ENCODE data around the gene FANCL.
"Not testable (repeated sequence)": the region's sequence is repeated elsewhere in the genome, so short reads cannot be mapped to it uniquely, and the experiment has no call there.

The FANCL gene

DNA sequence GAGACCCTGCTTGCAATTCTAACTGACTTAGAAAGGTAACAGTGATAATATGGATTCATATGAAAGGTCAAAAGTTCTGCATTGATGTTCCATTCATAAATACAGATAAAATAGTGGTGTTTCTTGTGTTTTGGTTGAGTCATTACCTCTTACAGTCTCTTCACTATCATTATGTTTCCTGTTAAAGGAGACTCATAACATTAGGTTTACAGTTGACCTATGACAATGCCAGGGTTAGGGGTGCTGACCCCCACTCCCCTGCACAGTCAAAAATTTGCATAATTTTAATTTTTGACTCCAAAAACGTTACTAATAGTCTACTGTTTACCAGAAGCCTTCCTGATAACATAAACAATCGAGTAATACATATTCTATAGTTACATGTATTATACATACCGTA, 119.1 kb downstream of the FANCL start:
- WGBS, 2 experiments (ENCODE audit: insufficient coverage in 2 of 2), result 80% methylated on average over 1 of the region's 3 CpGs; no CpG with 5 or more reads in 1 of the 2 experiments
- Histone ChIP-seq H3K27ac (ENCODE audit: low read depth, low read length, severe bottlenecking) (no peak overlapping the region), H3K4me1 (ENCODE audit: control insufficient read depth, insufficient read depth, low read length, poor library complexity, severe bottlenecking) (no peaks in the 10 kb centered on the region), H3K36me3 (ENCODE audit: control insufficient read depth, insufficient read depth, low read length) (peaks cover 11% of the 10 kb centered on the region), H3K4me3 (ENCODE audit: extremely low read depth, insufficient read depth, low read length, poor library complexity, severe bottlenecking) (no peak overlapping the region), H3K9me3 (ENCODE audit: control insufficient read depth, low read length) (peaks cover 3% of the 10 kb centered on the region)

DNA sequence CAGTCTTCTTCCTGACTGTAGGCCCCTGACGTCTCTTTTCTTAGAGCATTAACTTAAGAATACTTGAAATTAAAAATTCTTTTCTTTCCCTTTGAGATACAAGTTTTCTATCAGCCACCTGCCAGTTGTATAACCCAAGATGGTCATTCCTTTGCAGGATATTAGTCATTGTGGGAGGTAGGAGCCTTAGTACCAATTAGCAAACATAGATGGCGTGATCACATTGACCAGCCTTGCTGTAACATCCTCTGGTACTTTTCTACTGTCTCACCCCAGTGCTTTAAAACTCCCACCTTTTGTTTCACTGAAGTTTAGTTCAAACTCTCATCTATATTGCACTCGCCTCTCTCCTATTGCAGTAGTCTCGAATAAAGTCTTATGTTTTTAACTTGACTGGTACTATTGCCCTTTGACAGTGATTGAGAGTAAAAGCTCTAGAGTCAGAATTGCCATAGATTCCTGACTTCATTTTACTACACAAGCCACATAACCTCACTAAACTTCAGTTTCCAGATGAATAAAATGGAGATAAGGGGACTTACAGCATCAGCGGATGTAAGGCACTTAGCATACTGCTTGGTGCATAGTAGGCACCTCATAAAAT, 120.4 kb downstream of the FANCL start:
- Histone ChIP-seq H3K9me3 (ENCODE audit: control insufficient read depth, low read length) (peaks cover 3% of the 10 kb centered on the region), H3K4me3 (ENCODE audit: extremely low read depth, insufficient read depth, low read length, poor library complexity, severe bottlenecking) (no peak overlapping the region), H3K36me3 (ENCODE audit: control insufficient read depth, insufficient read depth, low read length) (peaks cover 11% of the 10 kb centered on the region), H3K4me1 (ENCODE audit: control insufficient read depth, insufficient read depth, low read length, poor library complexity, severe bottlenecking) (no peaks in the 10 kb centered on the region), H3K27ac (ENCODE audit: low read depth, low read length, severe bottlenecking) (no peak overlapping the region)
- 78 to 100% methylated on average over 1 of the region's 5 CpGs for WGBS, 2 experiments (ENCODE audit: insufficient coverage in 2 of 2)

DNA sequence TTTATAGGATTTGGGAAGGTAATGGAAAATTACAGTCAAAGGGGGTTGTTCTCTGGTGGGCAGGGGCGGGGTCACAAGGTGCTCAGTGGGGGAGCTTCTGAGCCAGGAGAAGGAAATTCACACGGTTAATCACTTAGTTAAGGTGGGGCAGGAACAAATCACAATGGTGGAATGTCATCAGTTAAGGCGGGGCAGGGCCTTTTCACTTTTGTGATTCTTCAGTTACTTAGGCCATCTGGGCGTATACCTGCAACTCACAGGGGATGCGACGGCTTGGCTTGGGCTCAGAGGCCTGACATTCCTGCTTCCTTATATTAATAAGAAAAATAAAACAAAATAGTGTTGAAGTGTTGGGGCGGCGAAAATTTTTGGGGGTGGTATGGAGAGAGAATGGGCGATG, 127.6 kb downstream of the FANCL start:
- 80 to 85% methylated on average over 3 to 4 of the region's 9 CpGs for WGBS, 2 experiments (ENCODE audit: insufficient coverage in 2 of 2)
- not testable (repeated sequence) for H3K9me3 ChIP-seq (ENCODE audit: control insufficient read depth, low read length); H3K27ac ChIP-seq (ENCODE audit: low read depth, low read length, severe bottlenecking); H3K4me3 ChIP-seq (ENCODE audit: extremely low read depth, insufficient read depth, low read length, poor library complexity, severe bottlenecking); H3K4me1 ChIP-seq (ENCODE audit: control insufficient read depth, insufficient read depth, low read length, poor library complexity, severe bottlenecking); H3K36me3 ChIP-seq (ENCODE audit: control insufficient read depth, insufficient read depth, low read length)

DNA sequence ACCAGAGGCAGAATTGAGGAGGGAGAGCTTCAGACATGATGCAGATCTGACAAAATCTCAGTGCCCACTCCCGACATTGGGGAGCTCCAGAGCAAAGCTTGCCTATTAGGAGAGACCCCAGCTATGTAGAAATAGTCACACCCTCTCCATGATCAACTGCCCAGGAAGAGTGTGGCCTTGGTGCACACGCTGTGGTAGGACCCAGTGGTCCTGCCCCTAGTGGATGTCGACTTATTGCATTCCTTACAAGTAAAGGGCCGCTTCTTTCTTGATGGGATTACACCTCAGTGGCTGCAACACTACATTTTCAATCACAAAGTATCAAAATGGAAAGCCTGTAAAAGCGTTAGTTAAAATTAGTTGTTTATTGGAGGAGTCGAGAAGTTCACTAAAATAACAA, 130.4 kb downstream of the FANCL start:
- H3K4me3 ChIP-seq (ENCODE audit: extremely low read depth, insufficient read depth, low read length, poor library complexity, severe bottlenecking), result no peak overlapping the region
- H3K4me1 ChIP-seq (ENCODE audit: control insufficient read depth, insufficient read depth, low read length, poor library complexity, severe bottlenecking), result peaks cover 8% of the 10 kb centered on the region
- no peaks in the 10 kb centered on the region for H3K9me3 ChIP-seq (ENCODE audit: control insufficient read depth, low read length)
- no peaks in the 10 kb centered on the region for H3K36me3 ChIP-seq (ENCODE audit: control insufficient read depth, insufficient read depth, low read length)
- H3K27ac ChIP-seq (ENCODE audit: low read depth, low read length, severe bottlenecking), result no peak overlapping the region
- WGBS, 2 experiments (ENCODE audit: insufficient coverage in 2 of 2), result 70 to 100% methylated on average over 2 of the region's 6 CpGs

DNA sequence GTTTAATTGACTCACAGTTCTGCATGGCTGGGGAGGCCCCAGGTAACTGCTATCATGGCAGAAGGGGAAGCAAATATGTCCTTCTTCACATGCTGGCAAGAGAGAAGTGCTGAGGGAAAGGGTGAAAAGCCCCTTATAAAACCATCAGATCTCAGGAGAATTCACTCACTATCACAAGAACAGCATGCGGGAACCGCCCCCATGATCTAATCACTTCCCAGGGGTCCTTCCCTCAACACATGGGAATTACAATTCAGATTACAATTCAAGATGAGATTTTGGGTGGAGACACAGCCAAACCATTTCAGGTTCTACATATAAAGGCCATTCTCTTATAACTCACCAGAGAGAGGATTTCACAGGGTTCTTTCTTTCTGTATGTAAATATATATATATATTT, 131.6 kb downstream of the FANCL start:
- no peak overlapping the region for H3K4me3 ChIP-seq (ENCODE audit: extremely low read depth, insufficient read depth, low read length, poor library complexity, severe bottlenecking)
- no peaks in the 10 kb centered on the region for H3K9me3 ChIP-seq (ENCODE audit: control insufficient read depth, low read length)
- H3K27ac ChIP-seq (ENCODE audit: low read depth, low read length, severe bottlenecking), result no peak overlapping the region
- H3K36me3 ChIP-seq (ENCODE audit: control insufficient read depth, insufficient read depth, low read length), result no peaks in the 10 kb centered on the region
- 80 to 82% methylated on average over 1 to 2 of the region's 2 CpGs for WGBS, 2 experiments (ENCODE audit: insufficient coverage in 2 of 2)
- H3K4me1 ChIP-seq (ENCODE audit: control insufficient read depth, insufficient read depth, low read length, poor library complexity, severe bottlenecking), result peaks cover 8% of the 10 kb centered on the region
